Mesenchymal stem cell (in vitro differentiated cells and primary cell): ENCODE results near the gene CROCC.

Source experiments
- DNase-seq: peaks from one replicate; pipeline ENCODE4 v3.0.0-alpha.2; 2013
- H2AFZ ChIP-seq: one replicate; pipeline ENCODE4 v1.6.1; 2013; ENCODE audit warnings: low read depth, mild to moderate bottlenecking, control low read depth, inconsistent platforms, low read length, moderate library complexity
- H2AK5ac ChIP-seq: 2 replicates; pipeline ENCODE4 v1.6.1; 2013; ENCODE audit warnings: low read length, moderate library complexity, mild to moderate bottlenecking, inconsistent platforms; ENCODE audit not compliant: severe bottlenecking
- H2BK120ac ChIP-seq: one replicate; pipeline ENCODE4 v1.6.1; 2013; ENCODE audit warnings: low read depth, mild to moderate bottlenecking, inconsistent platforms, low read length, moderate library complexity
- H2BK12ac ChIP-seq, 2 experiments: one replicate each; pipeline ENCODE4 v1.6.1; 2013; ENCODE audit warnings: inconsistent platforms in 2 of 2, low read length in 2 of 2, mild to moderate bottlenecking in 2 of 2, moderate library complexity in 2 of 2, control low read depth in 1 of 2
- H2BK15ac ChIP-seq: one replicate; pipeline ENCODE4 v1.6.1; 2013; ENCODE audit warnings: mild to moderate bottlenecking, low read depth, inconsistent platforms; ENCODE audit not compliant: poor library complexity, severe bottlenecking
- H2BK5ac ChIP-seq: 2 replicates; pipeline ENCODE4 v1.6.1; 2013; ENCODE audit warnings: low read depth, mild to moderate bottlenecking, low read length, control low read depth, inconsistent platforms; ENCODE audit not compliant: poor library complexity, severe bottlenecking
- H3K14ac ChIP-seq, 2 experiments: one replicate each; pipeline ENCODE4 v1.6.1; 2013; ENCODE audit warnings: inconsistent platforms in 2 of 2, low read length in 2 of 2, control low read depth in 1 of 2, mild to moderate bottlenecking in 1 of 2, moderate library complexity in 1 of 2
- H3K18ac ChIP-seq, 2 experiments: one replicate each; pipeline ENCODE4 v1.6.1; 2013; ENCODE audit warnings: inconsistent platforms in 2 of 2, low read length in 2 of 2, control low read depth in 1 of 2, low read depth in 1 of 2, mild to moderate bottlenecking in 1 of 2
- H3K23ac ChIP-seq, 2 experiments: one replicate each; pipeline ENCODE4 v1.6.1; 2013; ENCODE audit warnings: inconsistent platforms in 2 of 2, low read length in 2 of 2, mild to moderate bottlenecking in 2 of 2, moderate library complexity in 2 of 2, control low read depth in 1 of 2
- H3K27ac ChIP-seq: 2 replicates; pipeline ENCODE4 v1.5.1; 2013; ENCODE audit warnings: mild to moderate bottlenecking, moderate library complexity, low read length, control low read depth, inconsistent platforms; ENCODE audit not compliant: poor library complexity, severe bottlenecking
- H3K27me3 ChIP-seq, 2 experiments: 2 replicates each; pipeline versions ENCODE4 v1.6.1 to v1.7.0; 2013; ENCODE audit warnings: low read length in 2 of 2, mild to moderate bottlenecking in 2 of 2, moderate library complexity in 2 of 2, control low read depth in 1 of 2, inconsistent platforms in 1 of 2; ENCODE audit not compliant: control insufficient read depth in 1 of 2, insufficient read depth in 1 of 2
- H3K36me3 ChIP-seq, 2 experiments: 2 replicates each; pipeline versions ENCODE4 v1.6.1 to v1.7.0; 2013; ENCODE audit warnings: low read length in 2 of 2, control low read depth in 1 of 2, inconsistent platforms in 1 of 2, low read depth in 1 of 2, mild to moderate bottlenecking in 1 of 2; ENCODE audit not compliant: insufficient read depth in 2 of 2, control insufficient read depth in 1 of 2
- H3K4ac ChIP-seq, 2 experiments: one replicate each; pipeline ENCODE4 v1.6.1; 2013; ENCODE audit warnings: inconsistent platforms in 2 of 2, low read length in 2 of 2, mild to moderate bottlenecking in 2 of 2, moderate library complexity in 2 of 2, control low read depth in 1 of 2, low read depth in 1 of 2
- H3K4me1 ChIP-seq: 2 replicates; pipeline ENCODE4 v1.6.1; 2013; ENCODE audit warnings: low read depth, low read length, control low read depth; ENCODE audit not compliant: control insufficient read depth, insufficient read depth
- H3K4me2 ChIP-seq: 2 replicates; pipeline ENCODE4 v1.6.1; 2013; ENCODE audit warnings: low read length, mild to moderate bottlenecking, inconsistent platforms; ENCODE audit not compliant: poor library complexity, severe bottlenecking
- H3K4me3 ChIP-seq, 2 experiments: 2 replicates each; pipeline versions ENCODE4 v1.5.1 to v1.7.0; 2013; ENCODE audit warnings: low read length in 2 of 2, mild to moderate bottlenecking in 2 of 2, control low read depth in 1 of 2, low read depth in 1 of 2; ENCODE audit not compliant: insufficient read depth in 1 of 2
- H3K79me1 ChIP-seq: replicated peaks from 2 replicates; pipeline ENCODE4 v1.6.1; 2013; ENCODE audit warnings: mild to moderate bottlenecking, control low read depth, low read length, inconsistent platforms; ENCODE audit not compliant: poor library complexity, severe bottlenecking
- H3K9ac ChIP-seq: 2 replicates; pipeline ENCODE4 v1.7.0; 2013; ENCODE audit warnings: mild to moderate bottlenecking, low read length, moderate library complexity
- H3K9me3 ChIP-seq: 2 replicates; pipeline ENCODE4 v1.7.0; 2013; ENCODE audit warnings: mild to moderate bottlenecking, low read length; ENCODE audit not compliant: control insufficient read depth
- H4K8ac ChIP-seq: one replicate; pipeline ENCODE4 v1.6.1; 2013; ENCODE audit warnings: inconsistent platforms, mild to moderate bottlenecking, low read length, moderate library complexity
- H4K91ac ChIP-seq: one replicate; pipeline ENCODE4 v1.6.1; 2013; ENCODE audit warnings: mild to moderate bottlenecking, low read length, inconsistent platforms
- WGBS: methylation state at CpG from one replicate; pipeline ENCODE4 v1.1.7; 2013; ENCODE audit warnings: mixed read lengths; 5-methylcytosine and 5-hydroxymethylcytosine counted together

CROCC gene

DNA sequence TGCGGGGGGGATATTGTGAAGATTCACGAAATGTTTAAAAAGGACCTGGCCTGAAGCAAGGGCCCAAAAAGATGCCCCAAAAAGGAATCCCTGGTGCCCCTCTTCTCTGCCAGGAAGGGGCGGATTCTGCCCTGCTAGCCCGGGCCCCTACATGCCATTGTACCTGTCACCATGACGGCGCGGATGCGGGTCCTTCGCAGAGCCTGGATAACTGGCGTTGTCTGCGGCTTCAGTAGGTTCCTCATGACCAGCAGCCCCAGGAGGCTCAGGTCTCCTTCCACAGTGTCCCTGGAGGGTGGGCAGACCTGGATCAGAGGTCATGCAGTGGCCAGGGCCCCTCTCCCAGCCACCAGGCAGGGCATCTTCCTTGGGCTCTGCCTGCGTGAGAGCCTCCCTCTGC, 69.8 kb downstream of the CROCC start:
- H3K36me3 ChIP-seq, result peaks cover 15 to 94% of the 10 kb centered on the region in 2 experiments
- no peaks in the 10 kb centered on the region for H3K27me3 ChIP-seq
- no peak overlapping the region for H3K9ac ChIP-seq
- no peaks in the 10 kb centered on the region for H3K4me1 ChIP-seq
- no peak overlapping the region for H2BK15ac ChIP-seq
- H2BK120ac ChIP-seq, result no peak overlapping the region
- no peak overlapping the region for H3K4me3 ChIP-seq
- no peak for DNase-seq
- no peak overlapping the region for H3K4me2 ChIP-seq
- no peaks in the 10 kb centered on the region for H3K9me3 ChIP-seq
- peaks cover 30% of the 10 kb centered on the region for H3K79me1 ChIP-seq
- H2BK12ac ChIP-seq, result no peak overlapping the region
- H3K27ac ChIP-seq, result no peak overlapping the region
- H4K8ac ChIP-seq, result no peak overlapping the region
- no peak overlapping the region for H3K23ac ChIP-seq
- no peak overlapping the region for H2AK5ac ChIP-seq
- H2AFZ ChIP-seq, result no peak overlapping the region
- H3K18ac ChIP-seq, result no peak overlapping the region
- WGBS, result 98% methylated on average over 12 of the region's 12 CpGs
- no peak overlapping the region for H2BK5ac ChIP-seq
- H4K91ac ChIP-seq, result no peak overlapping the region
- no peak overlapping the region for H3K14ac ChIP-seq
- no peak overlapping the region for H3K4ac ChIP-seq

DNA sequence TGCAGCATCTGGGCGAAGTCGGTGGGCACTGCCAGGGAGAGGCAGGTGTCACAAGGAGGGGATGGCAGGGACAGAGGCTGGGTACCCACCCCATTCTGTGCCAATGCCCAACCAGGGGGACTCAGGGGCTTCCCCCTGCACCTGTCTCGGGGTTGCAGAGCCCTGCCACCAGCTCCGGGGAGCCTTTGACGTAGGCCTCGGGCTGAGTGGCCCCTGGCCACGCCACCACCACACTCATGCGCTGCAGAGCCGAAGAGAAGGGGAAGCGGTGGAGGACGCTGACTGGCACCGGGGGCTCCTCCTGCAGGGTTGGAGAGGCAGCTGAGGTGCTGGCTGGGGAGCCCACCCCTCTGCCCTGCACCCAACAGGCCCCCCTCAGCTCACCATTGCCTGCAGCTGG, 70.4 kb downstream of the CROCC start:
- H3K4me1 ChIP-seq, result no peaks in the 10 kb centered on the region
- H2AK5ac ChIP-seq, result no peak overlapping the region
- H3K9me3 ChIP-seq, result no peaks in the 10 kb centered on the region
- no peak overlapping the region for H4K8ac ChIP-seq
- no peaks in the 10 kb centered on the region for H3K27me3 ChIP-seq
- H3K18ac ChIP-seq, result no peak overlapping the region
- H3K23ac ChIP-seq, result no peak overlapping the region
- H3K4ac ChIP-seq, result no peak overlapping the region
- H2AFZ ChIP-seq, result no peak overlapping the region
- H3K4me3 ChIP-seq, result no peak overlapping the region
- H2BK12ac ChIP-seq, result no peak overlapping the region
- no peak overlapping the region for H2BK15ac ChIP-seq
- no peak overlapping the region for H3K9ac ChIP-seq
- peaks cover 19 to 94% of the 10 kb centered on the region in 2 experiments for H3K36me3 ChIP-seq
- H3K14ac ChIP-seq, result no peak overlapping the region
- peaks cover 34% of the 10 kb centered on the region for H3K79me1 ChIP-seq
- no peak for DNase-seq
- H4K91ac ChIP-seq, result no peak overlapping the region
- WGBS, result 95% methylated on average over 12 of the region's 12 CpGs
- no peak overlapping the region for H2BK120ac ChIP-seq
- no peak overlapping the region for H3K27ac ChIP-seq
- no peak overlapping the region for H3K4me2 ChIP-seq
- no peak overlapping the region for H2BK5ac ChIP-seq

DNA sequence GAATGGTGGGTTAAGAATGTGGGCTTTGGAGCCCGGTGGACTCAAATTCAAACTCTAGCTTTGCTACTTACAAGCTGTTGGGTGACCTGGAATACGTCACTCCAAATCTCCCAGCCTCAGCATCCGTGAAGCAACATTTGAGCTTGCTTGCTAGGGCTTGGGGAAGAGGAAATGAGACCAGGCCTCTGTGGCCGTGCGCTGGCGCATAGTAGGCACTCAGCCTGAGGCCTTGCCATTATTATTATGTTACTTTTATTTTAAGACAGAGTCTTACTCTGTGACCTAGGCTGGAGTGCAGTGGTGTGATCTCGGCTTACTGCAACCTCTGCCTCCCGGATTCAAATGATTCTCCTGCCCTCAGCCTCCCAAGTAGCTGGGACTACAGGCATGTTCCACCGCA, 70.9 kb downstream of the CROCC start:
- no peak overlapping the region for H2BK5ac ChIP-seq
- no peak overlapping the region for H2BK120ac ChIP-seq
- no peak overlapping the region for H3K4me3 ChIP-seq
- no peak overlapping the region for H3K4me2 ChIP-seq
- H3K23ac ChIP-seq, result no peak overlapping the region
- H3K9ac ChIP-seq, result no peak overlapping the region
- H3K27ac ChIP-seq, result no peak overlapping the region
- no peak overlapping the region for H3K18ac ChIP-seq
- peaks cover 34% of the 10 kb centered on the region for H3K79me1 ChIP-seq
- H4K8ac ChIP-seq, result no peak overlapping the region
- no peak overlapping the region for H2BK12ac ChIP-seq
- H3K4ac ChIP-seq, result no peak overlapping the region
- H3K4me1 ChIP-seq, result no peaks in the 10 kb centered on the region
- H3K36me3 ChIP-seq, result peaks cover 15 to 93% of the 10 kb centered on the region in 2 experiments
- H4K91ac ChIP-seq, result no peak overlapping the region
- no peak overlapping the region for H2BK15ac ChIP-seq
- H3K9me3 ChIP-seq, result no peaks in the 10 kb centered on the region
- 83% methylated on average over 9 of the region's 9 CpGs for WGBS
- H2AK5ac ChIP-seq, result no peak overlapping the region
- DNase-seq, result no peak
- no peak overlapping the region for H3K14ac ChIP-seq
- no peaks in the 10 kb centered on the region for H3K27me3 ChIP-seq
- H2AFZ ChIP-seq, result no peak overlapping the region

DNA sequence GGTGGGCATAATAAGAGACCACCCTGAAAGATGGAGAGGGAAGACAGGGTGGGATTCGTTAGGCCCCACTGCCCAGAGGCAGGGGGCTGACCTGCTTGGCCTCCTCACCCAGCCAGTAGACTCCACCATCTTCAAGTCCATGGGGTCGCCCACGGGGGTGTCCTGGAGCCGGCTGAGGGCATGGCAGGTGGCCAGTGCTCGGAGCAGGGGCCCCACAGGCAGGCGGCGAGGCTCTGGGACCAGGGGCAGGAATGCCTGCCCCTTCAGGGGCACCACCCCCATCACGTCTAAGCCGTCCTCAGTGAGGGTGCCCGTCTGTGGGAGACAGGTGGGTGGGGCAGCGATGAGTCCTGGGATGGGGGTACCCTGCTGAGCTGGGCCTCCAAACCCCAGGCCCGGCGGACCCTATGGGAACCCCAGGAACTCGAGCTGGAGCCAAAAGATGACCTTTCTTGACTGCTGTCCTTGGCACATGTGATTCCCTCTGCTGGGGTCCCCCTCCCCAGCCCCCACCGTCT, 71.8 kb downstream of the CROCC start:
- 94% methylated on average over 13 of the region's 15 CpGs for whole genome bisulfite sequencing
- Histone ChIP-seq H3K27ac (no peak overlapping the region), H3K27me3 (no peaks in the 10 kb centered on the region), H2BK5ac (no peak overlapping the region), H3K14ac (no peak overlapping the region), H4K8ac (peak overlapping the region; percentile 16), H3K9ac (no peak overlapping the region), H3K4me2 (no peak overlapping the region), H2AK5ac (no peak overlapping the region), H3K23ac (no peak overlapping the region), H2BK12ac (no peak overlapping the region), H3K4me1 (no peaks in the 10 kb centered on the region), H3K79me1 (peaks cover 38% of the 10 kb centered on the region), H2BK15ac (no peak overlapping the region), H4K91ac (no peak overlapping the region), H3K4me3 (no peak overlapping the region), H3K18ac (no peak overlapping the region), H2BK120ac (no peak overlapping the region), H3K4ac (no peak overlapping the region), H2AFZ (no peak overlapping the region), H3K36me3 (peaks cover 20 to 94% of the 10 kb centered on the region in 2 experiments), H3K9me3 (no peaks in the 10 kb centered on the region)
- DNase-seq, result no peak
